ENCODE results near the gene TMOD4. TPM values are rescaled to one million over a fixed set of nuclear protein-coding genes. Genes with fewer than 3 reads are reported as not detected.
"Not testable (repeated sequence)": the region's sequence is repeated elsewhere in the genome, so short reads cannot be mapped to it uniquely, and the experiment has no call there.

TMOD4 gene
- total and polyA plus RNA-seq, 10 of the 15 experiments (the other 5 are each of a cell fraction or from before 2014, with no cell fraction given) = 0.30 to 1.2 (median 0.50) TPM; not detected in 1

GRCh38 chr1:151196292-151196800, 20.6 kb upstream of the TMOD4 start (continued):
- TF ChIP-seq MXI1 (IDR thresholded peaks at IDR 0.05; ENCODE audit: low read depth, low read length) = no peak
- no peak for TF ChIP-seq ZNF274 (IDR thresholded peaks at IDR 0.05; ENCODE audit: insufficient read depth, insufficient read length)
- no peak for TF ChIP-seq NR2C1 (IDR thresholded peaks at IDR 0.05)
- no peak for TF ChIP-seq POLR2AphosphoS5 (IDR thresholded peaks at IDR 0.05; ENCODE audit: low read length)
- 0 out of 2 replicates have a peak, but pooled peaks have one; percentile 37 for TF ChIP-seq NBN (IDR thresholded peaks at IDR 0.05)
- TF ChIP-seq HDAC6 (IDR thresholded peaks at IDR 0.05; ENCODE audit: unreplicated experiment) = no peak
- 0 out of 2 replicates have a peak, but pooled peaks have one; percentile 42 for TF ChIP-seq RELB (IDR thresholded peaks at IDR 0.05; ENCODE audit: low read depth)
- TF ChIP-seq ZNF384 (IDR thresholded peaks at IDR 0.05; ENCODE audit: borderline replicate concordance, low read depth, low read length) = peak; percentile 94
- no peak for TF ChIP-seq NFXL1 (IDR thresholded peaks at IDR 0.05; ENCODE audit: borderline replicate concordance)
- TF ChIP-seq USF1 (IDR thresholded peaks at IDR 0.05; ENCODE audit: borderline replicate concordance, extremely low read length, insufficient read depth, low read depth, low read length) = no peak

GRCh38 chr1:151194894-151195594, 19.3 kb upstream of the TMOD4 start:
- CTCF ChIA-PET = interaction anchor here (0.7 to 6.3 kb wide), 7 partner anchors 13 to 145 kb away, joined by 3 to 70 read pairs (median 4); partner anchors contain the start of genes PI4KB, PSMD4 and TNFAIP8L2
- RAD21 ChIA-PET (ENCODE audit: unreplicated experiment) = interaction anchor here (0.8 to 1.9 kb wide), 5 partner anchors 52 to 145 kb away, joined by 3 to 13 read pairs (median 4); partner anchors contain the start of gene PSMD4
- BruUV-seq (replicated peaks); H4K20me1 ChIP-seq (ENCODE audit: control insufficient read depth, insufficient read depth); DNase-seq (ENCODE audit: low read depth, low spot score); H3K36me3 ChIP-seq (ENCODE audit: control insufficient read depth in 2 of 2, insufficient read depth in 2 of 2, low read length in 1 of 2); H3K4me3 ChIP-seq; H2AFZ ChIP-seq (ENCODE audit: control insufficient read depth, low read depth, low read length); ATAC-seq; H3K27ac ChIP-seq (ENCODE audit: control insufficient read depth, insufficient read depth); H3K4me2 ChIP-seq (ENCODE audit: control insufficient read depth, insufficient read depth); H3K9ac ChIP-seq (ENCODE audit: control insufficient read depth, insufficient read depth, low read length); H3K4me1 ChIP-seq (ENCODE audit: control insufficient read depth, insufficient read depth, low read length); FAIRE-seq; H3K9me3 ChIP-seq (replicated peaks; ENCODE audit: control insufficient read depth, insufficient read depth, low read length); H3K27me3 ChIP-seq (replicated peaks in 1 of 2; ENCODE audit: control insufficient read depth in 2 of 2, insufficient read depth in 2 of 2, low read length in 1 of 2): not testable (repeated sequence)
- in situ Hi-C loops (cut with MboI) (loop anchor here (5.0 kb wide), 1 partner anchor 147 kb away; no protein-coding TSS in a partner anchor), intact Hi-C loops (cut with micrococcal nuclease; ENCODE audit: unreplicated experiment) (loop anchor here (5.0 kb wide), 1 partner anchor 132 kb away; the partner anchor contains the start of gene PI4KB)
- H3K79me2 ChIP-seq (ENCODE audit: control insufficient read depth, insufficient read depth, low read length) = peaks cover 17% of the 10 kb centered on the region
- POLR2A ChIA-PET = interaction anchor here (0.6 to 1.0 kb wide), 4 partner anchors 52 to 59 kb away, joined by 3 to 4 read pairs (median 4); no protein-coding TSS in a partner anchor
- 73% methylated on average over 17 of the region's 17 CpGs for WGBS (ENCODE audit: insufficient coverage, insufficient replicate concordance, low lambda C conversion rate, missing lambda C conversion rate)
- SMC1A ChIA-PET (ENCODE audit: uncharacterized antibody, unreplicated experiment) = interaction anchor here (0.8 to 1.2 kb wide), 2 partner anchors 53 to 60 kb away, joined by 3 to 4 read pairs; partner anchors contain the start of gene PSMD4

All from GM12878 (cell line).